ENCODE results near the gene IRF7.
"Not testable (repeated sequence)": the region's sequence is repeated elsewhere in the genome, so short reads cannot be mapped to it uniquely, and the experiment has no call there.

Gene IRF7

GRCh38 chr11:653837-654236, 38.1 kb upstream of the IRF7 start:
- no peak for DNase-seq (ENCODE audit: low read depth)
- TF ChIP-seq, protein P1, sequence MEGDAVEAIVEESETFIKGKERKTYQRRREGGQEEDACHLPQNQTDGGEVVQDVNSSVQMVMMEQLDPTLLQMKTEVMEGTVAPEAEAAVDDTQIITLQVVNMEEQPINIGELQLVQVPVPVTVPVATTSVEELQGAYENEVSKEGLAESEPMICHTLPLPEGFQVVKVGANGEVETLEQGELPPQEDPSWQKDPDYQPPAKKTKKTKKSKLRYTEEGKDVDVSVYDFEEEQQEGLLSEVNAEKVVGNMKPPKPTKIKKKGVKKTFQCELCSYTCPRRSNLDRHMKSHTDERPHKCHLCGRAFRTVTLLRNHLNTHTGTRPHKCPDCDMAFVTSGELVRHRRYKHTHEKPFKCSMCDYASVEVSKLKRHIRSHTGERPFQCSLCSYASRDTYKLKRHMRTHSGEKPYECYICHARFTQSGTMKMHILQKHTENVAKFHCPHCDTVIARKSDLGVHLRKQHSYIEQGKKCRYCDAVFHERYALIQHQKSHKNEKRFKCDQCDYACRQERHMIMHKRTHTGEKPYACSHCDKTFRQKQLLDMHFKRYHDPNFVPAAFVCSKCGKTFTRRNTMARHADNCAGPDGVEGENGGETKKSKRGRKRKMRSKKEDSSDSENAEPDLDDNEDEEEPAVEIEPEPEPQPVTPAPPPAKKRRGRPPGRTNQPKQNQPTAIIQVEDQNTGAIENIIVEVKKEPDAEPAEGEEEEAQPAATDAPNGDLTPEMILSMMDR (IDR thresholded peaks at IDR 0.05; ENCODE audit: low read depth, low read length), result no peak
- TF ChIP-seq, protein P2, sequence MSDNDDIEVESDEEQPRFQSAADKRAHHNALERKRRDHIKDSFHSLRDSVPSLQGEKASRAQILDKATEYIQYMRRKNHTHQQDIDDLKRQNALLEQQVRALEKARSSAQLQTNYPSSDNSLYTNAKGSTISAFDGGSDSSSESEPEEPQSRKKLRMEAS (IDR thresholded peaks at IDR 0.05; ENCODE audit: low read depth, low read length), result no peak
- TF ChIP-seq MYC (IDR thresholded peaks at IDR 0.05; ENCODE audit: low read depth, low read length) (no peak), POLR2A (IDR thresholded peaks at IDR 0.05; ENCODE audit: extremely low read depth, insufficient read length) (no peak)
- no peak overlapping the region for H3K4me3 ChIP-seq (ENCODE audit: low read depth, low read length)

DNA sequence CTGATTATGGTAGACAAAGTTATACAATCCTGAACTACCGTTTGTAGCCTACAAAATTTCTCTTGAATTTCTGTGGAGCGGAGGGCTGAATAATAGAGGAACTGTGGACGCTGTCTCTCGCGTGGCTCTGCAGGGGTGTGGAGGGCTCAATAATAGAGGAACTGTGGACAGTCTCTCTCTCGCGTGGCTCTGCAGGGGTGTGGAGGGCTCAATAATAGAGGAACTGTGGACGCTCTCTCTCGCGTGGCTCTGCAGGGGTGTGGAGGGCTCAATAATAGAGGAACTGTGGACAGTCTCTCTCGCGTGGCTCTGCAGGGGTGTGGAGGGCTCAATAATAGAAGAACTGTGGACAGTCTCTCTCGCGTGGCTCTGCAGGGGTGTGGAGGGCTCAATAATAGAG, 37.4 kb upstream of the IRF7 start:
- DNase-seq (ENCODE audit: low read depth), result peak; percentile 23
- H3K4me3 ChIP-seq (ENCODE audit: low read depth, low read length), result not testable (repeated sequence)

DNA sequence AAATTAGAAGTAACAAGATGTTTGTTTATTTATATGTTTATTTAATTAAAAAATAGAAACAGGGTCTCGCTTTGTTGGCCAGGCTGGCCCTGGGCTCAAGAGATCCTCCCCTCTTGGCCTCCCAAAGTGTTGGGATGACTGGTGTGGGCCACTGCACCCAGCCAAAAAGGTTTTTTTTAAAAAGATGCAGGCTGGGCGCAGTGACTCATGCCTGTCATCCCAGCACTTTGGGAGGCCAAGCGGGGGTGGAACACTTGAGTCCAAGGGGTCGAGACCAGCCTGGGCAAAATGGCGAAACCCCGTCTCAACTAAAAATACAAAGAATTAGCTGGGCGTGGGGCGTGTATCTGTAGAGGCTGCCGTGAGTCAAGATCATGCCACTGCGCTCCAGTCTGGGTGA, 34.7 kb upstream of the IRF7 start:
- no peak for DNase-seq (ENCODE audit: low read depth)
- no peak overlapping the region for H3K4me3 ChIP-seq (ENCODE audit: low read depth, low read length)
- TF ChIP-seq, protein P2 (IDR thresholded peaks at IDR 0.05; ENCODE audit: low read depth, low read length), result no peak
- TF ChIP-seq MYC (IDR thresholded peaks at IDR 0.05; ENCODE audit: low read depth, low read length) (no peak), POLR2A (IDR thresholded peaks at IDR 0.05; ENCODE audit: extremely low read depth, insufficient read length) (no peak)
- TF ChIP-seq, protein P1 (IDR thresholded peaks at IDR 0.05; ENCODE audit: low read depth, low read length), result no peak

DNA sequence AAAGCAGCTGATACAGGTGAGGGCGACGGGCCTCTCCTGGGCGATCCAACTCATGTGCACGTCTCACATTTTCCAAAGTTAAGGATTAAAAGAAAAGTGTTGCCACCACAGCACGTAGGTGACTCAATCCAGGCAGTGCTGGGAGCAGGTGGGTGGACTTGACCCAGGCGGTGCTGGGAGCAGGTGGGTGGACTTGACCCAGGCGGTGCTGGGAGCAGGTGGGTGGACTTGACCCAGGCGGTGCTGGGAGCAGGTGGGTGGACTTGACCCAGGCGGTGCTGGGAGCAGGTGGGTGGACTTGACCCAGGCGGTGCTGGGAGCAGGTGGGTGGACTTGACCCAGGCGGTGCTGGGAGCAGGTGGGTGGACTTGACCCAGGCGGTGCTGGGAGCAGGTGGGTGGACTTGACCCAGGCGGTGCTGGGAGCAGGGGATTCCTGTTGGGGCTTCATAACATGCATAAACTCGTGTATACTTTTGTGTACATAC, 32.0 kb upstream of the IRF7 start:
- DNase-seq (ENCODE audit: low read depth); H3K4me3 ChIP-seq (ENCODE audit: low read depth, low read length): not testable (repeated sequence)

GRCh38 chr11:646214-646613, 30.5 kb upstream of the IRF7 start:
- H3K4me3 ChIP-seq (ENCODE audit: low read depth, low read length), result no peak overlapping the region
- no peak for DNase-seq (ENCODE audit: low read depth)
- TF ChIP-seq POLR2A (IDR thresholded peaks at IDR 0.05; ENCODE audit: extremely low read depth, insufficient read length) (no peak), MYC (IDR thresholded peaks at IDR 0.05; ENCODE audit: low read depth, low read length) (no peak)
- TF ChIP-seq, protein P1 (IDR thresholded peaks at IDR 0.05; ENCODE audit: low read depth, low read length), result no peak
- TF ChIP-seq, protein P2 (IDR thresholded peaks at IDR 0.05; ENCODE audit: low read depth, low read length), result no peak

GRCh38 chr11:645536-645935, 29.8 kb upstream of the IRF7 start:
- no peak for DNase-seq (ENCODE audit: low read depth)
- TF ChIP-seq MYC (IDR thresholded peaks at IDR 0.05; ENCODE audit: low read depth, low read length) (no peak), POLR2A (IDR thresholded peaks at IDR 0.05; ENCODE audit: extremely low read depth, insufficient read length) (no peak)
- TF ChIP-seq, protein P1 (IDR thresholded peaks at IDR 0.05; ENCODE audit: low read depth, low read length), result no peak
- H3K4me3 ChIP-seq (ENCODE audit: low read depth, low read length), result no peak overlapping the region

DNA sequence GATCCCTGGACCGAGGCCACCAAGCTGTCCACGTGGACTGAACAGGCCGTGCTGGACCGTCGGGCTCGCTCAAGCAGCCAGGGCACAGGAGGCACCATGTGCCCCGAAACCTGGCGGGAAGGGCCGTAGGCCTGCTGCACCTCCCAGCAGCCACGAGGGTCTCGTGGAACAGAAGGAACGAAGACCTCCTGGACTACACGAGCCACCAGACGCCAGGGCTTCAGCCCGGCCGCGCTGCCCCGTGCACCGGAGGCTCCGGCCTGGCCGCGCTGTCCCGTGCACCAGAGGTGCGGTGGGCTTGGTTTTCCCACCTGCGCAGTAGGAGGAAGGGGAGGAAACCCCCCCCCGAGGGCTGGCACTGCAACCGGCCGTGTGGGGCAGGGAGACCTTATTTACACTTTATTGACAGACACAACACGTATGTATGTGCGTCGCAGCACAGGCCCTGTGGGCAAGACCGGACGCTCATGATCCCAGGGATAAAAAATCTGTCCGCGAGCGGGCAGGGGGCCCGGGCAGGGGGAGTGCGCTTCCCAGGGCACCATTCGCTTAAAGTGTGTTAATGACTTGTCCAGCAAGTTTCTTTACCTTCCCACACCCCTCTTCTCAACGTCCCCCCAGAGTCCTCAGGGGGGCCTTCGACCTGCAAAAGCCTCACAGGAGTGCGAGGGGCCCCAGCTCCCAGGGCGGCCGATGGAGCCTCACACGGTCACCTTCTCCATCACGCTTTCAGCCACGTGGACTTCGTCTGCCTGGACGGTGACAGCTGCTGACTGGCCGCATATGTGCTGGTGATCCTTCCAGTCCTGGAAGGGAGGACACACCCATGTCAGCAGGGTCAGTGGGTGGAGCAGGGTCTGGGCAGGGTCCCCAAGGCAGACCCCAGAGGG, 28.3 kb upstream of the IRF7 start:
- no peak overlapping the region for H3K4me3 ChIP-seq (ENCODE audit: low read depth, low read length)
- TF ChIP-seq, protein P1 (IDR thresholded peaks at IDR 0.05; ENCODE audit: low read depth, low read length), result no peak
- TF ChIP-seq, protein P2 (IDR thresholded peaks at IDR 0.05; ENCODE audit: low read depth, low read length), result no peak
- TF ChIP-seq POLR2A (IDR thresholded peaks at IDR 0.05; ENCODE audit: extremely low read depth, insufficient read length), result no peak
- TF ChIP-seq MYC (IDR thresholded peaks at IDR 0.05; ENCODE audit: low read depth, low read length), result no peak
- no peak for DNase-seq (ENCODE audit: low read depth)
